GM18502 (cell line): ENCODE data around the gene SMARCC2.

Source experiments
- ATAC-seq: cut with Tn5 transposase; IDR thresholded peaks from one replicate; pipeline ENCODE4 v1.9.1; 2021; ENCODE audit warnings: mild to moderate bottlenecking; ENCODE audit not compliant: unreplicated experiment, poor library complexity

The SMARCC2 gene

DNA sequence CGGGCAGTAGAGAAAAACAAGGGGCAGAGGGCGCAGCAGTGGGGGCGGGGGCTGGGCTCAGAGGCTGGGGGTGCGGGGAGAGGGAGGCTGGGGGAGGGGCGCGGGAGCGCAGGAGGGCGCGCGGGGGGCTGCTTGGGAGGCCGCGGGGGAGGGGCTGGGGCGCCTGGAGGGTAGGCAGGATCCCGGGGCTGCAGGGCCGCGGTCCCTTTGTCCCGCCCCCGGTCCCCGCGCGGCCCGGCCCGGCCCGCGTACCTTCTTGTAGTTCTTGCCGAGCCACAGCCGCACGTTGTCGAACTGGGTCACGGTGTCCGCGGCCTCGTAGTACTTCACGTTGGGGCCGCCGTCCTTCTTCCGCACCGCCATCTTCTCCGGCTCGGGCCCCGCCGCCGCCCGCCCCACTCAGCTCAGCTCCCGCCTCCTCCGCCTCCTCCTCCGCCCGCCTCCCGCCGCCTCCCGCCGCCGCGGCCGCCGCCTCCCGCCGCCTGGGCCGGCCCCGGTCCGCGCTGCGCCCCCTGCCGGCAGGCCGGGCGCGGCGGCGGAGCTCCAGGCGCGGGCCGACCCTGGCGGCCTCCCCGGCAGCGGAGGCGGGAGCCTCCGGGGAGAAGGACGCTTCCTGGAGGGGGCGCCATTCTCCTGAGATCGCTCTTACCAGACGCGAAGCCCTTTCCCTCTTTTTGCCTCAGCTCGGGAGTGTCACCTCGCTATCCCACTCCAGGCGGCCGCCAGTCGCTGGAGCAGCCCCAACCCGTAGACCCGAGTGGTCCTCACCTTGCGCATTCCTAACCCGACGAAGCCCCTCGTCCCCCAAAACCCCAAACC is at the start of gene SMARCC2:
Gene SMARCC2 (minus strand): TSS at position 385 of the 819 bp plus-strand sequence. CDS start 22 bp downstream, at position 363.
- peak; percentile 75 for ATAC-seq

DNA sequence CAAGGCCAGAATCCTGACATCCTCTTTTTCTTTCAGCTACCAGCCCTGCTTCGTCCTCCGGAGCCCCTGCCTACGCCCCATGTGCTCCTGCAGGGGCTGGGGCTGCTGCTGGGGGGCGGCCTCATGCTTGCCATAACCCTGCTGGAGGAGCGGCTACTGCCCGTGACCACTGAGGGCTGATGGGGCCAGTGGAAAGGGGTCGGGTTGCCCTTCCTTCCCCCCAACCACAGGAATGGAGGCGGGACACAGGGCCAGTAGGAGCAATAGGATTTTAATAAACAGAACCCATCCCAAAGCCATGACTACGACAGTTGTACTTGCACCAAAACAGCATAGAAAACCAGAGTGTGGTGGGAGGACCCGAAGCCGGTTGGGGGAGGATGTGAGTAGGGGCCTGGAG is 48.3 kb upstream of the SMARCC2 start:
- no peak for ATAC-seq

GRCh38 chr12:56236985-56237384 is 47.7 kb upstream of the SMARCC2 start:
- ATAC-seq, result no peak

GRCh38 chr12:56236091-56236490 is 46.8 kb upstream of the SMARCC2 start:
- ATAC-seq, result no peak

DNA sequence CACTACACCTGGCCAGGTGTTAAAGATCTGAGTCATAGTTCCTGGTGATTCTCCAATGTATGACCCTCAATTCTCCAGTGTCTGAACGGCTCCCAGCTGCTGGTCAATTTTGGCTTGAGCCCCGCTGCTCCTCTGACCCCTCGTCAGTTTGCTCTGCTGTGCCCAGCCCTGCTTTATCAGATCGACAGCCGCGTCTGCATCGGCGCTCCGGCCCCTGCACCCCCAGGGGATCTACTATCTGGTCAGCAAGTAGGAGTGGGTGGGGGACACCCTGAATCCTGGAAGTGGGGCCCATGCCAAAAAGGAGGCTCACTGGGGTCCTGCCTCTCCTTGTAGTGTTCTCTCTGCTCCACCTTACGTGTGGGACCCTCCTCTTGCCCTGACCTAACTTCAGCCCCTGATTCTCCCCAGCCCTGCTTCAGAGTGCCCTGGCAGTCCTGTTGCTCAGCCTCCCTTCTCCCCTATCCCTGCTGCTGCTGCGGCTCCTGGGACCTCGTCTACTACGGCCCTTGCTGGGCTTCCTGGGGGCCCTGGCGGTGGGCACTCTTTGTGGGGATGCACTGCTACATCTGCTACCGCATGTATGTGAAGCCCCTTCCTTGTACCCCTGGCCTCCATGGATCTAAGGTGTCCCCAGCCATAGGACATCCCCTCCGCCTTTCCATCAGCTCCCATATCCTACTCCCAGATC is 45.6 kb upstream of the SMARCC2 start:
- no peak for ATAC-seq

DNA sequence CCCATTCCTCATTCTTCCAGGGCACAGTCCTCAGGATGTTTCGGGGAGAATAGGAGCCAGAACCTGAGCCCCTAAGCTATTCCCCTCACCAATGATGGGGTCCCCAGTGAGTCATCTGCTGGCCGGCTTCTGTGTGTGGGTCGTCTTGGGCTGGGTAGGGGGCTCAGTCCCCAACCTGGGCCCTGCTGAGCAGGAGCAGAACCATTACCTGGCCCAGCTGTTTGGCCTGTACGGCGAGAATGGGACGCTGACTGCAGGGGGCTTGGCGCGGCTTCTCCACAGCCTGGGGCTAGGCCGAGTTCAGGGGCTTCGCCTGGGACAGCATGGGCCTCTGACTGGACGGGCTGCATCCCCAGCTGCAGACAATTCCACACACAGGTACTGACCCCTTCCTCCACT is 41.9 kb upstream of the SMARCC2 start:
- no peak for ATAC-seq

GRCh38 chr12:56230432-56231183 is 41.3 kb upstream of the SMARCC2 start:
- no peak for ATAC-seq

DNA sequence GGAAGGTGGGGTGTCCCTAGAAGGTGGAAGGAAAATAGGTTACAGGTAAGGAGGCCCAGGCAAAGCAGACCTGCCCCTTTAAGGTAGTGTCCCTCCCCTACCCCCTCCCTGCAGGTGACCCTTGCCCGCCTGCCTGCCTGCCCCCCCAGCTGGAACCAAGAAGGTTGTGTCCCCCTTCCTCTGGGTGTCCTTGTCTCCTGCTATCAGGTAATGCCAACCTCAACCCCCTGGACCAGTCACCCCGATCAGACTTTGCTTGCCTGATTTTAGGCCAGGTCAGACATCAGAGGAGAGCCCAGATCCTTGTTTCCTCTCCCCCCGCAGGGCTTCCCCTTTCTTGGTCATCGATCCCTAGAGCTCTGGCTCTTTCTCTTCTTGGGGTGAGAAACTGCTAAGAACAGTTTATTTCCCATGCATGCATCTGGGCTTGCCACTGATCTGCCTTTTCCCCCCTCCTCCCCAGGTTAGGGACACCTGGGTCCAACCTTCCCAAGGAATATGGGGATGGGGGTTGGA is 40.7 kb upstream of the SMARCC2 start, which contains the start of gene SLC39A5:
Gene SLC39A5 (plus strand): TSS at position 136 of the 516 bp plus-strand sequence. CDS start 1,224 bp downstream, outside the sequence.
- no peak for ATAC-seq

- no peak for ATAC-seq
Observed at GRCh38 chr12:56229082-56229481, 39.8 kb upstream of the SMARCC2 start.

DNA sequence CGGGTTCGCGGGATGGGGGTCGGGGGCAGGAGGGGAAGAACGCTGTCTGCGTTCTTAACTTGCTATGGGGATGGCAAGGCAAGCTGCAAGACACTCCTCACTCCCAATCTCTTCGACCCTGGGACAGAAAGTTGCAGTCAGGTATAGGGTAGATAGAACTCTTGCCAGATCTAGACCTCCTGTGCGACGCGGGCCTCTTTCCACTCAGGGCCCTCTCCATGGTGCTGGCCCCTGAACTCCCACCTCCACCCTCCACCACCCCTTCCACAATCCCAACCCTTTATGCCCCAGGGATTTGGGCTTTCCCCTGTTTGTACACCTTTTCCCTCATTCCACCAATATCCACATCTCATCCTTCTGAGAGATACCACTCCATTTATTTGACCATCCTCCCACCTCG is 35.7 kb upstream of the SMARCC2 start:
- no peak for ATAC-seq

GRCh38 chr12:56224102-56224701 is 34.9 kb upstream of the SMARCC2 start, which contains the start of gene NABP2:
Gene NABP2 (plus strand): TSS chr12:56224342. CDS start chr12:56224857, 515 bp downstream.
- peak; percentile 75 for ATAC-seq

- ATAC-seq, result no peak
Observed at GRCh38 chr12:56223571-56224101, 34.4 kb upstream of the SMARCC2 start.

DNA sequence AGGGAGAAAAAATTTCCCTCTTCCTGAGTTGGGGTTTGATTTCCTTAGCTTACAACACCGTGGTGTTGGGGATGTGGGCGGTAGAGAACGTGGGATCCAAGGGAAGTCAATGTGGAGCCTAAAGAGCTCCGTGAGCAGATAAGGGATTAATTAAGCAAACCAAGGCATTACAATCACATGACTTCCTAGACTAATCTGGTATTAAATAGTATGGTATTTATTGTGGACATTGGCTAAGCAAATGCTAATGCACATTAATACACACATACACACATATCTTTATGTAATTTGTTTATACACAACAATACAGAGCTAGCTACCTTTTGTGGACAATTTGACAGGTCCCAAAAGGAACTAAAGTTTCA is 33.2 kb upstream of the SMARCC2 start:
- no peak for ATAC-seq

DNA sequence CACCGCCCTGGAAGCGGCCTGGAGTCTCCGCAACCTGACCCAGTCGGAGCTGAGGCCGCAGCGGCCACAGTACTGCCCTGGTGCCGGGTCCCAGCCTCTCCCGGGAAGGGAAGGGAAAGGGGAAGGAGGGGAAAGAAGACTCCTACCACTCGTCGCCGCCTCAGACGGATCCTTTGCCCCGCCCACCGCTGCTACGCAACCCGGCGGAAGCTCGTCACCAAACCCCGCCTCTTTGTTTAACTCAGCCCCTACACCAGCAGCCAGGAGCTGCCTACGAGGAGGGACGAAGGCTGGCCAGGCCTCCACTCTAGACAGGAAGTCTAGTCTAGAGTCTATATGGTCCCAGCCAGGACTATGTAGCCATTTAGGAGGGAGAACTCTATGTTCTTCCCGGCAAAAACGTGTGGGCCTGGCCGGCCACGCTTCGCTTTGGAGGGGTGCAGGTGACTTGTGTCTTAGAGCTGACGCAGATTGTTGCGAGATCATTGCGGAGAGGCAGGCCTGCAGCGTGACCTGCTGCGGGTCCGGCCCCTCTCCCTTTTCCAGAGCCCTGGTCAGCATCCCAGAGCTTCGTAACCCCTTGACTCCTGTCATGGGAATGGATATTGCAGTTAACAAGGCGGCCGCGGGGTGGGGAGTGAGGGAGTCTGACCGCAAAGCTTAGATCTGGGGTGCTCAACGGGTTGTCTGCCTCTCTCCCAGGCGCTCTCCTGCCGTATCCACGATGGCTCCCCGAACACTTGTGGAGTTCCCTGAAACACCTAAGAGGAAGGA is 32.7 kb upstream of the SMARCC2 start, which contains the start of gene RNF41:
Gene RNF41 (minus strand): TSS at position 166 of the 774 bp plus-strand sequence. CDS start 7,875 bp downstream, outside the sequence.
- peak; percentile 83 for ATAC-seq

GRCh38 chr12:56221232-56221756 is 32.0 kb upstream of the SMARCC2 start:
- ATAC-seq, result peak; percentile 29

GRCh38 chr12:56220611-56221231 is 31.4 kb upstream of the SMARCC2 start:
- ATAC-seq, result no peak

- no peak for ATAC-seq
Observed at GRCh38 chr12:56219840-56220239, 30.6 kb upstream of the SMARCC2 start.

GRCh38 chr12:56216461-56216860 is 27.2 kb upstream of the SMARCC2 start:
- no peak for ATAC-seq
